ENCODE results near the gene PACS1.
A peak's percentile ranks its signal among the peaks of the same experiment; 100 is the strongest.
"Not testable (repeated sequence)": the region's sequence is repeated elsewhere in the genome, so short reads cannot be mapped to it uniquely, and the experiment has no call there.

The PACS1 gene

GRCh38 chr11:66112601-66113499, 42.8 kb downstream of the PACS1 start:
- no peak for DNase-seq

GRCh38 chr11:66114957-66115356, 44.9 kb downstream of the PACS1 start:
- DNase-seq: not testable (repeated sequence)

- no peak for DNase-seq
Observed at GRCh38 chr11:66115638-66116301, 45.7 kb downstream of the PACS1 start.

GRCh38 chr11:66116576-66117361, 46.7 kb downstream of the PACS1 start:
- DNase-seq: no peak

- no peak for DNase-seq
Observed at GRCh38 chr11:66118847-66119246, 48.8 kb downstream of the PACS1 start.

GRCh38 chr11:66119348-66120133, 49.5 kb downstream of the PACS1 start:
- DNase-seq: no peak

- DNase-seq: no peak
Observed at GRCh38 chr11:66121466-66121865, 51.4 kb downstream of the PACS1 start.

- no peak for DNase-seq
Observed at GRCh38 chr11:66123902-66124301, 53.8 kb downstream of the PACS1 start.

- DNase-seq: no peak
Observed at GRCh38 chr11:66124564-66124963, 54.5 kb downstream of the PACS1 start.

- DNase-seq: no peak
Observed at GRCh38 chr11:66126064-66126463, 56.0 kb downstream of the PACS1 start.

- peak; percentile 51 for DNase-seq
Observed at GRCh38 chr11:66126808-66127555, 56.9 kb downstream of the PACS1 start.

- DNase-seq: no peak
Observed at GRCh38 chr11:66130978-66131377, 60.9 kb downstream of the PACS1 start.

- no peak for DNase-seq
Observed at GRCh38 chr11:66131937-66132632, 62.0 kb downstream of the PACS1 start.

GRCh38 chr11:66133216-66133775, 63.2 kb downstream of the PACS1 start:
- DNase-seq: no peak

GRCh38 chr11:66136752-66137123, 66.7 kb downstream of the PACS1 start:
- no peak for DNase-seq

GRCh38 chr11:66139817-66140404, 69.8 kb downstream of the PACS1 start:
- DNase-seq: no peak

GRCh38 chr11:66142370-66143263, 72.5 kb downstream of the PACS1 start:
- DNase-seq: no peak

GRCh38 chr11:66143264-66143566, 73.1 kb downstream of the PACS1 start:
- no peak for DNase-seq

- DNase-seq: no peak
Observed at GRCh38 chr11:66143996-66144678, 74.1 kb downstream of the PACS1 start.
